Fibroblast of gingiva (primary cell): ENCODE measurements around the gene TFDP1.
A peak's percentile ranks its signal among the peaks of the same experiment; 100 is the strongest.
"Not testable (repeated sequence)": the region's sequence is repeated elsewhere in the genome, so short reads cannot be mapped to it uniquely, and the experiment has no call there.

Experiments used
- DNase-seq: peaks from one replicate; pipeline ENCODE4 v3.0.0-alpha.2; 2011; ENCODE audit warnings: low read depth

The TFDP1 gene

GRCh38 chr13:113551081-113552000 lies 33.2 kb upstream of the TFDP1 start:
- no peak for DNase-seq

GRCh38 chr13:113552079-113552478 lies 32.5 kb upstream of the TFDP1 start:
- no peak for DNase-seq

GRCh38 chr13:113552786-113553434 lies 31.6 kb upstream of the TFDP1 start:
- no peak for DNase-seq

GRCh38 chr13:113553511-113554332 lies 30.8 kb upstream of the TFDP1 start:
- DNase-seq, result no peak

GRCh38 chr13:113554333-113554700 lies 30.2 kb upstream of the TFDP1 start:
- DNase-seq, result no peak

GRCh38 chr13:113555141-113555540 lies 29.4 kb upstream of the TFDP1 start:
- DNase-seq, result no peak

GRCh38 chr13:113557013-113557412 lies 27.5 kb upstream of the TFDP1 start:
- DNase-seq, result no peak

GRCh38 chr13:113558461-113558860 lies 26.1 kb upstream of the TFDP1 start:
- DNase-seq, result no peak

GRCh38 chr13:113559061-113559460 lies 25.5 kb upstream of the TFDP1 start:
- no peak for DNase-seq

- DNase-seq, result no peak
Measured at GRCh38 chr13:113559901-113560644, 24.5 kb upstream of the TFDP1 start.

- DNase-seq, result no peak
Measured at GRCh38 chr13:113560645-113561416, 23.7 kb upstream of the TFDP1 start.

- DNase-seq, result no peak
Measured at GRCh38 chr13:113561417-113562084, 23.0 kb upstream of the TFDP1 start.

GRCh38 chr13:113562085-113562749 lies 22.3 kb upstream of the TFDP1 start:
- peak; percentile 66 for DNase-seq

GRCh38 chr13:113562844-113563243 lies 21.7 kb upstream of the TFDP1 start:
- no peak for DNase-seq

- not testable (repeated sequence) for DNase-seq
Measured at GRCh38 chr13:113563511-113563910, 21.0 kb upstream of the TFDP1 start.

GRCh38 chr13:113564331-113565023 lies 20.1 kb upstream of the TFDP1 start:
- no peak for DNase-seq

- DNase-seq, result no peak
Measured at GRCh38 chr13:113565526-113566226, 18.9 kb upstream of the TFDP1 start.

GRCh38 chr13:113566227-113566561 lies 18.4 kb upstream of the TFDP1 start:
- DNase-seq, result no peak

GRCh38 chr13:113567681-113568080 lies 16.9 kb upstream of the TFDP1 start:
- DNase-seq, result no peak
